HepG2 (cell line): ENCODE results near the gene AANAT.

Experiments
- ATF3 ChIP-seq: sonication (generic); formaldehyde crosslinking; IDR thresholded peaks from 2 replicates; pipeline ENCODE4 v1.4.0; 2020; ENCODE audit warnings: missing genetic modification reagents
- CAMTA2 ChIP-seq: sonication (generic); formaldehyde crosslinking; IDR thresholded peaks from 2 replicates; pipeline ENCODE4 v1.4.0; 2020; ENCODE audit warnings: mild to moderate bottlenecking, missing genetic modification reagents, borderline replicate concordance
- CCDC6 ChIP-seq: sonication (generic); formaldehyde crosslinking; IDR thresholded peaks from 2 replicates; pipeline ENCODE4 v1.8.1; 2022; ENCODE audit warnings: mild to moderate bottlenecking, missing genetic modification reagents, moderate library complexity
- CTCF ChIP-seq: sonication (generic); formaldehyde crosslinking; IDR thresholded peaks from 2 replicates; pipeline ENCODE4 v1.5.0; 2020; ENCODE audit warnings: mild to moderate bottlenecking, missing genetic modification reagents, moderate library complexity
- EP300 ChIP-seq, 3 experiments: sonication (generic) in 1 of 3; formaldehyde crosslinking in 1 of 3; IDR thresholded peaks; 2 replicates each; pipeline versions ENCODE4 v1.5.1 to v1.6.1; 2011 to 2020; ENCODE audit warnings: low read depth in 2 of 3, low read length in 2 of 3, borderline replicate concordance in 1 of 3, improper control_type of control experiment in 1 of 3, mild to moderate bottlenecking in 1 of 3, missing genetic modification reagents in 1 of 3, moderate library complexity in 1 of 3
- EZH2 ChIP-seq: conservative IDR thresholded peaks from 2 replicates; pipeline ENCODE4 v1.6.1; 2012; ENCODE audit warnings: mild to moderate bottlenecking, low read depth, low read length, moderate library complexity
- FOXA3 ChIP-seq: IDR thresholded peaks from 2 replicates; pipeline ENCODE4 v1.6.1; 2016; ENCODE audit warnings: missing genetic modification reagents, missing compliant biosample characterization
- ISX ChIP-seq: sonication (generic); formaldehyde crosslinking; conservative IDR thresholded peaks from 2 replicates; pipeline ENCODE4 v1.5.0; 2020; ENCODE audit warnings: missing genetic modification reagents
- KAT2B ChIP-seq: fragments of 150-350 bp; IDR thresholded peaks from 2 replicates; pipeline ENCODE4 v1.6.1; 2014; ENCODE audit warnings: low read depth, low read length, borderline replicate concordance
- MYNN ChIP-seq: sonication (generic); formaldehyde crosslinking; IDR thresholded peaks from 2 replicates; pipeline ENCODE4 v1.4.0; 2020; ENCODE audit warnings: mild to moderate bottlenecking, low read depth, missing genetic modification reagents
- NONO ChIP-seq, 2 experiments: fragments of 450-650 bp in 1 of 2; sonication (generic) in 1 of 2; formaldehyde crosslinking in 1 of 2; IDR thresholded peaks in 1 of 2; conservative IDR thresholded peaks in 1 of 2; 2 replicates each; pipeline versions ENCODE4 v1.6.1 to v1.8.0; 2017 to 2022; ENCODE audit warnings: mild to moderate bottlenecking in 1 of 2, missing genetic modification reagents in 1 of 2, moderate library complexity in 1 of 2
- RAD21 ChIP-seq: fragments of 450-650 bp; formaldehyde crosslinking; IDR thresholded peaks from 2 replicates; pipeline ENCODE4 v1.5.0; 2020; ENCODE audit warnings: mild to moderate bottlenecking
- TOE1 ChIP-seq: sonication (generic); formaldehyde crosslinking; IDR thresholded peaks from 2 replicates; pipeline ENCODE4 v1.4.0; 2020; ENCODE audit warnings: mild to moderate bottlenecking, missing genetic modification reagents
- ZNF775 ChIP-seq: sonication (generic); formaldehyde crosslinking; IDR thresholded peaks from 2 replicates; pipeline ENCODE4 v1.4.0; 2020; ENCODE audit warnings: missing genetic modification reagents, mild to moderate bottlenecking, moderate library complexity, borderline replicate concordance

- no peak for TF ChIP-seq RAD21 (CRISPR knock-in tag)
- TF ChIP-seq ATF3 (CRISPR knock-in tag), result no peak
- TF ChIP-seq CTCF (CRISPR knock-in tag), result no peak
- no peak for TF ChIP-seq FOXA3 (CRISPR knock-in tag)
- no peak for TF ChIP-seq NONO (IDR thresholded peaks at IDR 0.05)
- TF ChIP-seq NONO (CRISPR knock-in tag; conservative IDR thresholded peaks at IDR 0.05), result no peak
- TF ChIP-seq ZNF775 (CRISPR knock-in tag), result no peak
- no peak for TF ChIP-seq KAT2B
- no peak for TF ChIP-seq ISX
- TF ChIP-seq CAMTA2, result no peak
- no peak for TF ChIP-seq TOE1 (CRISPR knock-in tag)
- no peak for TF ChIP-seq MYNN (CRISPR knock-in tag)
- no peak for TF ChIP-seq EZH2
- no peak for TF ChIP-seq CCDC6
- TF ChIP-seq EP300 (IDR thresholded peaks at IDR 0.05; ENCODE audit: low read depth in 2 of 2, low read length in 2 of 2), result no peak
- TF ChIP-seq EP300 (CRISPR knock-in tag; IDR thresholded peaks at IDR 0.05; ENCODE audit: borderline replicate concordance), result no peak
Measured at GRCh38 chr17:76428511-76428910, 38.9 kb upstream of the AANAT start.
